ENCODE measurements around the gene CFAP97.

The CFAP97 gene

GRCh38 chr4:185219551-185220344 lies 15.9 kb upstream of the CFAP97 start:
- ChIA-PET POLR2A (interaction anchor here (1.1 to 1.3 kb wide), 2 partner anchors 10 to 15 kb away, joined by 3 to 4 read pairs; partner anchors contain the start of gene SNX25), CTCF (interaction anchor here (0.8 to 1.1 kb wide), 2 partner anchors 13 to 23 kb away, joined by 3 to 5 read pairs; no protein-coding TSS in a partner anchor)
- peak; percentile 77 for DNase-seq (ENCODE audit: low read depth, low spot score)
- TF ChIP-seq, protein P1, sequence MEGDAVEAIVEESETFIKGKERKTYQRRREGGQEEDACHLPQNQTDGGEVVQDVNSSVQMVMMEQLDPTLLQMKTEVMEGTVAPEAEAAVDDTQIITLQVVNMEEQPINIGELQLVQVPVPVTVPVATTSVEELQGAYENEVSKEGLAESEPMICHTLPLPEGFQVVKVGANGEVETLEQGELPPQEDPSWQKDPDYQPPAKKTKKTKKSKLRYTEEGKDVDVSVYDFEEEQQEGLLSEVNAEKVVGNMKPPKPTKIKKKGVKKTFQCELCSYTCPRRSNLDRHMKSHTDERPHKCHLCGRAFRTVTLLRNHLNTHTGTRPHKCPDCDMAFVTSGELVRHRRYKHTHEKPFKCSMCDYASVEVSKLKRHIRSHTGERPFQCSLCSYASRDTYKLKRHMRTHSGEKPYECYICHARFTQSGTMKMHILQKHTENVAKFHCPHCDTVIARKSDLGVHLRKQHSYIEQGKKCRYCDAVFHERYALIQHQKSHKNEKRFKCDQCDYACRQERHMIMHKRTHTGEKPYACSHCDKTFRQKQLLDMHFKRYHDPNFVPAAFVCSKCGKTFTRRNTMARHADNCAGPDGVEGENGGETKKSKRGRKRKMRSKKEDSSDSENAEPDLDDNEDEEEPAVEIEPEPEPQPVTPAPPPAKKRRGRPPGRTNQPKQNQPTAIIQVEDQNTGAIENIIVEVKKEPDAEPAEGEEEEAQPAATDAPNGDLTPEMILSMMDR (IDR thresholded peaks at IDR 0.05; ENCODE audit: insufficient read depth, low read length, missing control alignments) = no peak
- no peak overlapping the region for H3K4me3 ChIP-seq (ENCODE audit: low read depth, low read length)

DNA sequence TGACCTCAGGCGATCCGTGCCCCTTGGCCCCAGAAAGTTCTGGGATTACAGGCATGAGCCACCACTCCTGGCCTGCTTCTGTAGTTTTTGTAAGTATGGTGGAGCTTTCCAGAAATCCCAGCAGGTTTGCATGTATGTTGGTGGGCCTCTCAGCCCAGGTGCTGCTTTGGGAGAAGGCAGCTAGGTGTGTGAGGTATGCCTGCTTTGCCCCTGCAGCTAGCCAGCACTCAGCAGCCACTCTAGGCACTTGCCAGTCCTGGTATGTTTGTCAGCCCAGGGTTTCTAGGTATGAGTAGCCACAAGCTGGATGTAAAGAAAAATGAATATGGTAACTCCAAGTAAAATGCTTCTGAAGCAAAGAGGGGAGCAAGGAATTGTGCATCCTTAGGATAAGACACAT lies 14.5 kb upstream of the CFAP97 start:
- no peak overlapping the region for H3K4me3 ChIP-seq (ENCODE audit: low read depth, low read length)
- TF ChIP-seq, protein P1 (IDR thresholded peaks at IDR 0.05; ENCODE audit: insufficient read depth, low read length, missing control alignments) = no peak
- POLR2A ChIA-PET = interaction anchor here (0.6 to 1.1 kb wide), 2 partner anchors 8 to 29 kb away, joined by 3 read pairs; partner anchors contain the start of gene SNX25
- CTCF ChIA-PET = interaction anchor here (1.7 kb wide), 1 partner anchor 8 kb away, joined by 4 read pairs; the partner anchor contains the start of gene SNX25
- no peak for DNase-seq (ENCODE audit: low read depth, low spot score)

DNA sequence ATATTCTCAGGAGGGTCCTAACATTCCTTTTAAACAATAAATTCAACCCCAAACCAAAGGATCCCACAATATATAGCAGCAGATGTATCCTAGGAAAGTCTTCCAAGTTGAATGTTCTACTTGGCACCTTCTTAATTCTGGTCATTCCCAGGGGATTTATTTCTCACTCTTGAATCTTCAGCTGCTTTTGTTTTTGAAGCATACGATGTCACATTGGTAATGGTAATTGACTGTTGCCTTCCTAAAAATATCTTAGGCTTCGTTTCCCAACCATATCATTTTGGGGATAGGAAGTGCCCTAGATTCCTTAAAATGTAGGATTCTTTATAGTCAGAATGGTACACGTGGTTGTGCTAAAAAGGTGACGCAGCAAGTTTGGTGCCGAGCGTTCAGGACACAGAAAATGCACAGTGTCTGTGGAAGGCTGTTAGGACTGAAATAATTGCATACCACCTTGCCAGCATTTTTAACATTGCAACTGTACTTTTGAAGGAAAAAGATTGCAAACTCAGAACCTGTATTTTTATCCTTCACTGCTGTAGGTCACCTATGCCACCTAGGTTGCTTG lies 13.7 kb upstream of the CFAP97 start:
- DNase-seq (ENCODE audit: low read depth, low spot score) = no peak
- POLR2A ChIA-PET = no interaction called here
- TF ChIP-seq, protein P1 (IDR thresholded peaks at IDR 0.05; ENCODE audit: insufficient read depth, low read length, missing control alignments) = no peak
- H3K4me3 ChIP-seq (ENCODE audit: low read depth, low read length) = no peak overlapping the region
- CTCF ChIA-PET = interaction anchor here (1.2 to 1.7 kb wide), 2 partner anchors 8 to 9 kb away, joined by 3 to 4 read pairs; partner anchors contain the start of gene SNX25

- POLR2A ChIA-PET = no interaction called here
- CTCF ChIA-PET = no interaction called here
- peak; percentile 42 for DNase-seq (ENCODE audit: low read depth, low spot score)
- H3K4me3 ChIP-seq (ENCODE audit: low read depth, low read length) = no peak overlapping the region
- TF ChIP-seq, protein P1 (IDR thresholded peaks at IDR 0.05; ENCODE audit: insufficient read depth, low read length, missing control alignments) = no peak
These were observed 11.5 kb upstream of the CFAP97 start for GRCh38 chr4:185215261-185215660.

DNA sequence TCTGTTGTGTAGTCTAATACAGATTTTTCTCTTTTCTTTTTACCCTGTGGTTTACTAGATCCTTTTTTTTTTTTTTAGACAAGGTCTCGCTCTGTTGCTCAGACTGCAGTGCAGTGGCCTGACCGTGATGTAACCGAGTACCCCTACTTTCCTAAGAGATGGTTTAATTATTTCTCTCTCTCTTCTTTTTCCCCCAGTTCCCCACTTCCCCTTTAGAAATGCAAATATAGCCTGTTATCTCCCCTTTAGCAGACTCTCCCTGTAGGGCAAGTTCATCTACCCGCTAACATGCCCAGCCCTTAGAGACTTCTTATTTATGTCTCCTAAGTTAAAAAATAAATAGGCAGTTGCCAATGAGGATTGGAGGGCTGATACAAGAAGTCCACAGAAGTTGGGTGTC lies 10.1 kb upstream of the CFAP97 start:
- POLR2A ChIA-PET = no interaction called here
- no peak for DNase-seq (ENCODE audit: low read depth, low spot score)
- no peak overlapping the region for H3K4me3 ChIP-seq (ENCODE audit: low read depth, low read length)
- CTCF ChIA-PET = no interaction called here
- TF ChIP-seq, protein P1 (IDR thresholded peaks at IDR 0.05; ENCODE audit: insufficient read depth, low read length, missing control alignments) = no peak

GRCh38 chr4:185212581-185212980 lies 8.8 kb upstream of the CFAP97 start:
- ChIA-PET POLR2A (interaction anchor here (0.7 to 1.2 kb wide), 2 partner anchors 9 to 23 kb away, joined by 3 read pairs; no protein-coding TSS in a partner anchor), CTCF (interaction anchor here (0.9 to 1.0 kb wide), 2 partner anchors 9 to 15 kb away, joined by 3 to 4 read pairs; no protein-coding TSS in a partner anchor)
- TF ChIP-seq, protein P1 (IDR thresholded peaks at IDR 0.05; ENCODE audit: insufficient read depth, low read length, missing control alignments) = no peak
- no peak for DNase-seq (ENCODE audit: low read depth, low spot score)
- H3K4me3 ChIP-seq (ENCODE audit: low read depth, low read length) = no peak overlapping the region
